Measurements from ENCODE around the gene PRKN.
A peak's percentile ranks its signal among the peaks of the same experiment; 100 is the strongest.
"Not testable (repeated sequence)": the region's sequence is repeated elsewhere in the genome, so short reads cannot be mapped to it uniquely, and the experiment has no call there.

Gene PRKN

GRCh38 chr6:162409741-162410691, 317.6 kb downstream of the PRKN start:
- Histone ChIP-seq H3K27ac (no peak overlapping the region), H3K27me3 (no peaks in the 10 kb centered on the region), H3K4me3 (no peak overlapping the region), H3K4me1 (peaks cover 0 to 6% (median 0%) of the 10 kb centered on the region in 4 donors), H3K36me3 (no peaks in the 10 kb centered on the region), H3K9me3 (no peaks in the 10 kb centered on the region)
- no peak for TF ChIP-seq CTCF (IDR thresholded peaks at IDR 0.05)
- no peak for DNase-seq
- intact Hi-C loops (cut with DNase I; ENCODE audit: low total_unique reads), result no loop called here

GRCh38 chr6:162408826-162409535, 318.6 kb downstream of the PRKN start:
- intact Hi-C loops (cut with DNase I; ENCODE audit: low total_unique reads), result no loop called here
- peaks cover 0 to 11% (median 0%) of the 10 kb centered on the region in 4 donors for H3K4me1 ChIP-seq
- no peaks in the 10 kb centered on the region for H3K36me3 ChIP-seq
- no peak overlapping the region for H3K4me3 ChIP-seq
- H3K27ac ChIP-seq, result no peak overlapping the region
- DNase-seq, result no peak
- no peaks in the 10 kb centered on the region for H3K27me3 ChIP-seq
- TF ChIP-seq CTCF (IDR thresholded peaks at IDR 0.05), result no peak
- H3K9me3 ChIP-seq, result no peaks in the 10 kb centered on the region

- Histone ChIP-seq H3K27ac (no peak overlapping the region), H3K4me1 (peaks cover 0 to 11% (median 0%) of the 10 kb centered on the region in 4 donors), H3K9me3 (no peaks in the 10 kb centered on the region), H3K36me3 (no peaks in the 10 kb centered on the region), H3K27me3 (no peaks in the 10 kb centered on the region), H3K4me3 (no peak overlapping the region)
- no peak for DNase-seq
- TF ChIP-seq CTCF (IDR thresholded peaks at IDR 0.05), result no peak
- intact Hi-C loops (cut with DNase I; ENCODE audit: low total_unique reads), result no loop called here
Observed at GRCh38 chr6:162404951-162405350, 322.6 kb downstream of the PRKN start.

GRCh38 chr6:162403031-162403430, 324.5 kb downstream of the PRKN start:
- TF ChIP-seq CTCF (IDR thresholded peaks at IDR 0.05), result no peak
- Histone ChIP-seq H3K27me3 (no peaks in the 10 kb centered on the region), H3K9me3 (no peaks in the 10 kb centered on the region), H3K36me3 (no peaks in the 10 kb centered on the region), H3K4me3 (no peak overlapping the region), H3K4me1 (peaks cover 0 to 11% (median 0%) of the 10 kb centered on the region in 4 donors), H3K27ac (no peak overlapping the region)
- intact Hi-C loops (cut with DNase I; ENCODE audit: low total_unique reads), result no loop called here
- DNase-seq, result no peak

GRCh38 chr6:162395181-162395580, 332.4 kb downstream of the PRKN start:
- TF ChIP-seq CTCF (IDR thresholded peaks at IDR 0.05), result no peak
- no peak overlapping the region for H3K27ac ChIP-seq
- H3K4me3 ChIP-seq, result no peak overlapping the region
- no peaks in the 10 kb centered on the region for H3K36me3 ChIP-seq
- H3K27me3 ChIP-seq, result no peaks in the 10 kb centered on the region
- no peaks in the 10 kb centered on the region for H3K9me3 ChIP-seq
- no peak for DNase-seq
- H3K4me1 ChIP-seq, result peaks cover 0 to 6% (median 0%) of the 10 kb centered on the region in 4 donors
- intact Hi-C loops (cut with DNase I; ENCODE audit: low total_unique reads), result no loop called here

- intact Hi-C loops (cut with DNase I; ENCODE audit: low total_unique reads); H3K36me3 ChIP-seq; H3K27me3 ChIP-seq; H3K9me3 ChIP-seq; DNase-seq; H3K4me3 ChIP-seq: not testable (repeated sequence)
- Histone ChIP-seq H3K4me1 (peaks cover 0 to 39% (median 11%) of the 10 kb centered on the region in 4 donors), H3K27ac (peak overlapping the region; percentile 17)
Observed at GRCh38 chr6:162390961-162391811, 336.4 kb downstream of the PRKN start.

Measured in tibial artery (tissue), 4 donors.